K562 (cell line): Measurements from ENCODE around the gene CHGA. TPM values are rescaled to one million over a fixed set of nuclear protein-coding genes. Genes with fewer than 3 reads are reported as not detected.

ENCODE experiments used
- ATAC-seq: fragments of 200-7000 bp; cut with Tn5 transposase; 3 replicates; pipeline ENCODE4 v1.9.1; 2020; ENCODE audit warnings: moderate library complexity
- BruUV-seq: library from RNA; stranded (reverse); fragments of 400-500 nt; replicated peaks from 2 replicates; lab custom pipeline; 2021; lab: Mats Ljungman, UMichigan
- CTCF ChIA-PET: fragments of 300-600 bp; formaldehyde crosslinking; extraction: SDS; loops from one replicate; lab custom pipeline; 2021; ENCODE audit warnings: low intra/inter-chr PET ratio; lab: Yijun Ruan, JAX
- POLR2A ChIA-PET: fragments of 300-600, 350-650 bp; sonication (Branson Sonifier 250); formaldehyde crosslinking; extraction: SDS; loops from one replicate; lab custom pipeline; 2021; ENCODE audit warnings: antibody characterized with exemption, inconsistent platforms; lab: Yijun Ruan, JAX
- DNase-seq, 4 experiments: peaks; one replicate each; pipeline versions ENCODE4 v3.0.0 to v3.0.0-alpha.2; 2011 to 2018; ENCODE audit warnings: low spot score in 3 of 4, mixed read lengths in 3 of 4; ENCODE audit errors: extremely low read depth in 1 of 4
- FAIRE-seq: peaks from 2 replicates; lab custom pipeline; 2011; peaks lifted over from hg19 to GRCh38; lab: Jason Lieb, UNC
- H2AFZ ChIP-seq: 2 replicates; pipeline ENCODE4 v1.6.0; 2011; ENCODE audit warnings: low read depth, low read length, control low read depth, inconsistent platforms
- H3K27ac ChIP-seq: fragments of 200-600 bp; 3 replicates; pipeline ENCODE4 v1.8.0; 2011; ENCODE audit warnings: low read depth, mild to moderate bottlenecking, control low read depth, inconsistent platforms, low read length, moderate library complexity, mixed read lengths; ENCODE audit errors: extremely low read depth
- H3K27me3 ChIP-seq, 2 experiments: fragments of 300-600 bp in 1 of 2; 2 replicates in 1 of 2; 3 replicates in 1 of 2; pipeline versions ENCODE4 v1.6.0 to v1.8.0; 2011; ENCODE audit warnings: inconsistent platforms in 2 of 2, low read length in 2 of 2, mild to moderate bottlenecking in 1 of 2, mixed read lengths in 1 of 2, moderate library complexity in 1 of 2; ENCODE audit not compliant: control insufficient read depth in 2 of 2, insufficient read depth in 2 of 2
- H3K36me3 ChIP-seq: fragments of 300-600 bp; 3 replicates; pipeline ENCODE4 v1.8.0; 2011; ENCODE audit warnings: mild to moderate bottlenecking, low read length, inconsistent platforms; ENCODE audit not compliant: control insufficient read depth, insufficient read depth
- H3K4me1 ChIP-seq, 2 experiments: fragments of 200-600 bp in 1 of 2; replicated peaks in 1 of 2; 2 replicates in 1 of 2; 3 replicates in 1 of 2; pipeline versions ENCODE4 v1.5.1 to v1.8.0; 2011; ENCODE audit warnings: inconsistent platforms in 2 of 2, low read length in 2 of 2, mild to moderate bottlenecking in 1 of 2, mixed read lengths in 1 of 2, moderate library complexity in 1 of 2; ENCODE audit not compliant: control insufficient read depth in 2 of 2, insufficient read depth in 2 of 2
- H3K4me2 ChIP-seq: 2 replicates; pipeline ENCODE4 v1.6.1; 2011; ENCODE audit warnings: low read length, control low read depth, inconsistent platforms, mixed read lengths; ENCODE audit not compliant: insufficient read depth
- H3K4me3 ChIP-seq: fragments of 200-600 bp; sonication (generic), shearing (Covaris generic); 2 replicates; pipeline ENCODE4 v1.5.1; 2016; ENCODE audit warnings: control low read depth, inconsistent platforms
- H3K79me2 ChIP-seq: fragments of 200-600 bp; 3 replicates; pipeline ENCODE4 v1.8.0; 2011; ENCODE audit warnings: low read length, inconsistent platforms; ENCODE audit not compliant: control insufficient read depth, insufficient read depth
- H3K9ac ChIP-seq, 2 experiments: 2 replicates each; pipeline versions ENCODE4 v1.6.0 to v1.6.1; 2011; ENCODE audit warnings: low read depth in 2 of 2, low read length in 2 of 2, control low read depth in 1 of 2, inconsistent platforms in 1 of 2, mild to moderate bottlenecking in 1 of 2, mixed read lengths in 1 of 2; ENCODE audit not compliant: insufficient read depth in 1 of 2
- H3K9me1 ChIP-seq: one replicate; pipeline ENCODE4 v1.6.0; 2011; ENCODE audit warnings: inconsistent platforms, mild to moderate bottlenecking, low read length, moderate library complexity; ENCODE audit not compliant: control insufficient read depth, insufficient read depth
- H3K9me3 ChIP-seq: replicated peaks from 2 replicates; pipeline ENCODE4 v1.5.1; 2011; ENCODE audit warnings: low read depth, low read length, inconsistent platforms; ENCODE audit not compliant: control insufficient read depth, insufficient read depth
- H4K20me1 ChIP-seq: replicated peaks from 2 replicates; pipeline ENCODE4 v1.6.1; 2011; ENCODE audit warnings: low read length, inconsistent platforms, mixed read lengths; ENCODE audit not compliant: control insufficient read depth, insufficient read depth
- BCOR ChIP-seq: fragments of 450-650 bp; IDR thresholded peaks from 2 replicates; pipeline ENCODE4 v1.6.1; 2016
- CBX5 ChIP-seq: IDR thresholded peaks from 2 replicates; pipeline ENCODE4 v1.6.1; 2014; ENCODE audit warnings: low read depth, borderline replicate concordance
- E2F1 ChIP-seq: sonication (generic); formaldehyde crosslinking; IDR thresholded peaks from 2 replicates; pipeline ENCODE4 v1.8.1; 2023; ENCODE audit warnings: mild to moderate bottlenecking, missing genetic modification reagents, moderate library complexity
- LCOR ChIP-seq: sonication (generic); formaldehyde crosslinking; IDR thresholded peaks from 2 replicates; pipeline ENCODE4 v1.8.0; 2022; ENCODE audit warnings: mild to moderate bottlenecking, missing genetic modification reagents
- PTTG1 ChIP-seq: fragments of 450-650 bp; IDR thresholded peaks from 2 replicates; pipeline ENCODE4 v1.6.1; 2016; ENCODE audit warnings: low read depth, mild to moderate bottlenecking, missing genetic modification characterization, missing compliant biosample characterization
- RBM25 ChIP-seq: fragments of 200-400 bp; formaldehyde crosslinking; IDR thresholded peaks from 2 replicates; pipeline ENCODE4 v1.6.1; 2018; ENCODE audit warnings: low read length, low read depth, moderate library complexity; ENCODE audit not compliant: severe bottlenecking
- RREB1 ChIP-seq: fragments of 250-450 bp; sonication (Bioruptor Pico); IDR thresholded peaks from 2 replicates; pipeline ENCODE4 v1.4.0; 2020
- SMARCA5 ChIP-seq: fragments of 450-650 bp; IDR thresholded peaks from 2 replicates; pipeline ENCODE4 v1.6.1; 2016
- ZFP1 ChIP-seq: fragments of 450-650 bp; formaldehyde crosslinking; IDR thresholded peaks from 2 replicates; pipeline ENCODE4 v1.4.0; 2020; ENCODE audit warnings: mild to moderate bottlenecking, mixed read lengths
- ZFP36 ChIP-seq: fragments of 150-350 bp; IDR thresholded peaks from 2 replicates; pipeline ENCODE4 v1.6.1; 2018; ENCODE audit warnings: low read length, low read depth; ENCODE audit not compliant: partially characterized antibody
- WGBS: fragments of 100-300 bp; shearing (Covaris generic); methylation state at CpG from one replicate; pipeline ENCODE4 v1.1.6; 2016; ENCODE audit warnings: low coverage, mixed read lengths; ENCODE audit not compliant: insufficient coverage; ENCODE audit errors: missing lambda C conversion rate; 5-methylcytosine and 5-hydroxymethylcytosine counted together
- in situ Hi-C: fragments of 300-500 bp; cut with MboI; formaldehyde crosslinking; loops from 4 replicates; pipeline ENCODE4 v1.15.0; 2018; ENCODE audit warnings: inconsistent platforms, mixed read lengths
- intact Hi-C: fragments of 100-400 bp; cut with micrococcal nuclease; formaldehyde crosslinking; loops from 2 replicates; pipeline ENCODE4 v1.14.2; 2022
- polyA plus RNA-seq, 8 experiments: library from polyadenylated mRNA; depleted of rRNA in 4 of 8; stranded (reverse) in 5 of 8; unstranded in 3 of 8; fragments of >200 nt; fragmentation: Nextera tagmentation in 2 of 8; fragmentation: Illumina TruSeq in 1 of 8; extraction: Ambion mirVana in 2 of 8; extraction: Trizol in 1 of 8; gene quantifications; 2 replicates each; pipeline versions ENCODE4 v1.2.1 to v1.2.3, GENCODE V29; 2011 to 2014; ENCODE audit warnings: inconsistent platforms in 1 of 8, missing spikeins in 1 of 8
- total RNA-seq, 7 experiments: library from RNA; depleted of rRNA in 6 of 7; stranded (reverse); fragments of >200 nt in 6 of 7; fragmentation: Illumina TruSeq in 2 of 7; extraction: Trizol in 2 of 7; gene quantifications; 2 replicates each; pipeline versions ENCODE4 v1.2.1 to v1.2.3, GENCODE V29; 2011 to 2021; ENCODE audit warnings: low replicate concordance in 1 of 7

Gene CHGA
- total and polyA plus RNA-seq, 9 of the 15 experiments (the other 6 are each of a cell fraction or from before 2014, with no cell fraction given): not detected

- H3K9me3 ChIP-seq: no peaks in the 10 kb centered on the region
- no peaks in the 10 kb centered on the region for H3K79me2 ChIP-seq
- intact Hi-C loops (no loop called here), in situ Hi-C loops (no loop called here)
- no peak overlapping the region for H3K9ac ChIP-seq
- no peaks in the 10 kb centered on the region for H3K9me1 ChIP-seq
- FAIRE-seq: no peak
- no peaks in the 10 kb centered on the region for H3K27me3 ChIP-seq
- BruUV-seq: no TSS peak
- H3K4me1 ChIP-seq: no peaks in the 10 kb centered on the region; a peak in 2 of 5 replicates
- no peak for DNase-seq
- CTCF ChIA-PET: no interaction called here
- H4K20me1 ChIP-seq: no peaks in the 10 kb centered on the region; the same call in none of the 2 replicates
- no peak overlapping the region for H2AFZ ChIP-seq
- WGBS: 46% methylated on average over 5 of the region's 18 CpGs
- ATAC-seq: no peak
- H3K4me3 ChIP-seq: no peak overlapping the region
- no peak overlapping the region for H3K27ac ChIP-seq
- no peaks in the 10 kb centered on the region for H3K36me3 ChIP-seq
- POLR2A ChIA-PET: no interaction called here
- no peak overlapping the region for H3K4me2 ChIP-seq
- TF ChIP-seq PTTG1 (tag): no peak
- 0 out of 2 replicates have a peak, but pooled peaks have one; percentile 43 for TF ChIP-seq SMARCA5
- no peak for TF ChIP-seq RREB1 (CRISPR knock-in tag)
- no peak for TF ChIP-seq LCOR
- peak; percentile 89 for TF ChIP-seq RBM25
- peak; percentile 84 for TF ChIP-seq ZFP36
- TF ChIP-seq ZFP1 (CRISPR knock-in tag): no peak
- no peak for TF ChIP-seq CBX5
- TF ChIP-seq BCOR: peak; percentile 45; the same call in 1 of the 2 replicates
- no peak for TF ChIP-seq E2F1 (CRISPR knock-in tag)
Measured at GRCh38 chr14:92931681-92932447, 8.9 kb downstream of the CHGA start.
